Activated naive CD8-positive, alpha-beta T cell (primary cell): ENCODE data around the gene PRSS38.
"Not testable (repeated sequence)": the region's sequence is repeated elsewhere in the genome, so short reads cannot be mapped to it uniquely, and the experiment has no call there.

ENCODE experiments used
- H3K27ac Mint-ChIP-seq: one replicate; pipeline ENCODE4 v1.8.0; 2021; ENCODE audit warnings: mixed read lengths
- H3K27me3 Mint-ChIP-seq: one replicate; pipeline ENCODE4 v1.8.0; 2021; ENCODE audit warnings: mixed read lengths
- H3K36me3 Mint-ChIP-seq: one replicate; pipeline ENCODE4 v1.8.0; 2021; ENCODE audit warnings: mixed read lengths
- H3K4me1 Mint-ChIP-seq: one replicate; pipeline ENCODE4 v1.8.0; 2021; ENCODE audit warnings: low read depth, mixed read lengths
- H3K4me3 Mint-ChIP-seq: one replicate; pipeline ENCODE4 v1.8.0; 2021; ENCODE audit warnings: mild to moderate bottlenecking, mixed read lengths
- H3K9me3 Mint-ChIP-seq: one replicate; pipeline ENCODE4 v1.8.0; 2021; ENCODE audit warnings: low read depth, mixed read lengths

Gene PRSS38

DNA sequence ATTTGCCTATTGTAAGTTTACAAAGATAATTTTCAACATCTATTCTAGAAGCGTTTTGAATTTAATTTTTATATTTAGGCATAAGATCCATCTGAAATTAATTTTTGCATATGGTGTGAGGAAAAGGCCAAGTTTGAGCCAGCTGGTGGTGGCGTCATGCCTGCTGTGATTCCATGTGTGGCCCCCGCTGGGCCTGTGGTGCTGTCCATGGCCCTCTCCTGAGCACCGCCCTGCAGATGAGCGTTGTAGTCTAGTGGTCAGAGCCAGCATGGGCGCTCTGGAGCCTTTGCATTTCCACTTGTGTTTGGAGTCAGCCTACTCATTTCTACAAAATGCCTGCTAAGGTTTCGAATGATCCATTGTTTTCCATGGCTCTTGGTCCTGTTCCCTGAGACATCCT, 22.7 kb downstream of the PRSS38 start:
- Mint-ChIP-seq H3K36me3 (no peaks in the 10 kb centered on the region), H3K4me3 (no peak overlapping the region), H3K9me3 (no peaks in the 10 kb centered on the region)

DNA sequence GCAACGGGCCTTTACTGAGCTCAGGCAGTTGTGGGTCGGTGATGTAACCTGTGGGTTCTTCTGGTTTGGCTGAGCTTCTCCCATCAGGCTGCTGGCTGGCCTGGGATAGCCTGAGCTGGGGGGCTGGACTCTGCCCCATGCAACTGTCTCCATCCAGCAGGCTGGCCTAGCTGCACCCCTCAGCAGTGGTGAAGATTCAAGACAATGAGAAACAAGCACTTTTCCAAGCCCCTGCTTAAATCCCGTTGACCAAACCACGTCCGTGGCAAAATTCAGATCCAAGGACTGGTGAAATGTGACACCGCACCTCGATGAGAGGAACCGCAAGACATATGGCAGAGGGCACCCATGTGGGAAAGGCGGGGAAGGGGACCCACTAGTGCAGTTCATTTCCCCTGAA, 25.6 kb downstream of the PRSS38 start:
- Mint-ChIP-seq H3K9me3 (no peaks in the 10 kb centered on the region), H3K4me3 (no peak overlapping the region), H3K36me3 (no peaks in the 10 kb centered on the region), H3K4me1 (no peaks in the 10 kb centered on the region), H3K27ac (no peak overlapping the region), H3K27me3 (no peaks in the 10 kb centered on the region)

More for the DNA sequence above, 22.7 kb downstream of the PRSS38 start:
- no peaks in the 10 kb centered on the region for H3K27me3 Mint-ChIP-seq
- no peak overlapping the region for H3K27ac Mint-ChIP-seq
- no peaks in the 10 kb centered on the region for H3K4me1 Mint-ChIP-seq

DNA sequence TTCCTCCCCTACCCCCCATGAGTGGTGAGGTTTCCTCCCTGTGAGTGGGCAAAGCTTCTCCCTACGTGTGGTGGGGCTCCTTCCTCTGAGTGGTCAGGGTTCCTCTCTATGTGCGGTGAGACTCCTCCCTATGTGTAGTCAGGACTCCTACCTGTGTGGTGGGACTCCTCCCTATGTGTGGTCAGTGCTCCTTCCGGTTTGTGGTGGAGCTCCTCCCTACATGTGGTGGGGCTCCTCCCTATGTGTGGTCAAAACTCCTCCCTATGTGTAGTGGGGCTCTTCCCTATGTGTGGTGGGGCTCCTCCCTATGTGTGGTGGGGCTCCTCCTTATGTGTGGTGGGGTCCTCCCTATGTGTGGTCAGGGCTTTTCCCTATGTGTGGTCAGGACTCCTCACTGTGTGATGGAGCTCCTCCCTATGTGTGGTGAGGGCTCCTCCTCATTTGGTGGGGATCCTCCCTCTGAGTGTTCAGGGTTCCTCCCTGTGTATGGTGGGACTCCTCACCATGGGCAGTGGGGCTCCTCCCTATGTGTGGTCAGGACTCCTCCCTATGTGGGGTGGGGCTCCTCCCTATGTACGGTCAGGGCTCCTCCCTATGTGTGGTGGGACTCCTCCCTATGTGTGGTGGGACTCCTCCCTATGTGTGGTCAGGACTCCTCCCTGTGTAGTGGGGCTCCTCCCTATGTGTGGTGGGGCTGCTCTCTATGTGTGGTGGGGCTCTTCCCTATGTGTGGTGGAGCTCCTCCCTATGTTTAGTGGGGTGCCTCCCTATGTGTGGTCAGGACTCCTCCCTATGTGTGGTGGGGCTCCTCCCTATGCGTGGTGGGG, 29.1 kb downstream of the PRSS38 start:
- Mint-ChIP-seq H3K36me3 (peaks cover 5% of the 10 kb centered on the region), H3K4me3 (no peak overlapping the region), H3K27ac (no peak overlapping the region), H3K9me3 (peaks cover 10% of the 10 kb centered on the region), H3K27me3 (no peaks in the 10 kb centered on the region), H3K4me1 (peaks cover 2% of the 10 kb centered on the region)

- H3K9me3 Mint-ChIP-seq = peaks cover 10% of the 10 kb centered on the region
- no peak overlapping the region for H3K4me3 Mint-ChIP-seq
- H3K27me3 Mint-ChIP-seq = no peaks in the 10 kb centered on the region
- no peak overlapping the region for H3K27ac Mint-ChIP-seq
- H3K4me1 Mint-ChIP-seq = peaks cover 4% of the 10 kb centered on the region
- H3K36me3 Mint-ChIP-seq = peaks cover 5% of the 10 kb centered on the region
These were observed 29.6 kb downstream of the PRSS38 start for GRCh38 chr1:227845147-227845458.

GRCh38 chr1:227845519-227845918, 30.0 kb downstream of the PRSS38 start:
- H3K27ac Mint-ChIP-seq = no peak overlapping the region
- H3K36me3 Mint-ChIP-seq = peaks cover 5% of the 10 kb centered on the region
- no peaks in the 10 kb centered on the region for H3K27me3 Mint-ChIP-seq
- peaks cover 10% of the 10 kb centered on the region for H3K9me3 Mint-ChIP-seq
- no peak overlapping the region for H3K4me3 Mint-ChIP-seq
- peaks cover 4% of the 10 kb centered on the region for H3K4me1 Mint-ChIP-seq

- Mint-ChIP-seq H3K27ac (no peak overlapping the region), H3K36me3 (peaks cover 5% of the 10 kb centered on the region), H3K9me3 (peaks cover 10% of the 10 kb centered on the region), H3K4me3 (no peak overlapping the region), H3K27me3 (no peaks in the 10 kb centered on the region), H3K4me1 (peaks cover 4% of the 10 kb centered on the region)
These were observed 30.9 kb downstream of the PRSS38 start for GRCh38 chr1:227846265-227846858.

- not testable (repeated sequence) for H3K36me3 Mint-ChIP-seq
These were observed 31.6 kb downstream of the PRSS38 start for GRCh38 chr1:227847046-227847445.

GRCh38 chr1:227848430-227848932, 33.0 kb downstream of the PRSS38 start:
- Mint-ChIP-seq H3K27ac (no peak overlapping the region), H3K9me3 (peaks cover 10% of the 10 kb centered on the region), H3K36me3 (peaks cover 5% of the 10 kb centered on the region), H3K27me3 (no peaks in the 10 kb centered on the region), H3K4me3 (no peak overlapping the region), H3K4me1 (peaks cover 4% of the 10 kb centered on the region)

More at GRCh38 chr1:227847046-227847445, 31.6 kb downstream of the PRSS38 start:
- peaks cover 10% of the 10 kb centered on the region for H3K9me3 Mint-ChIP-seq
- H3K27ac Mint-ChIP-seq, H3K4me1 Mint-ChIP-seq, H3K27me3 Mint-ChIP-seq, H3K4me3 Mint-ChIP-seq: not testable (repeated sequence)

GRCh38 chr1:227849251-227849650, 33.8 kb downstream of the PRSS38 start:
- Mint-ChIP-seq H3K36me3 (peaks cover 5% of the 10 kb centered on the region), H3K27me3 (no peaks in the 10 kb centered on the region), H3K9me3 (peaks cover 10% of the 10 kb centered on the region), H3K4me3 (no peak overlapping the region), H3K4me1 (peaks cover 4% of the 10 kb centered on the region), H3K27ac (no peak overlapping the region)

DNA sequence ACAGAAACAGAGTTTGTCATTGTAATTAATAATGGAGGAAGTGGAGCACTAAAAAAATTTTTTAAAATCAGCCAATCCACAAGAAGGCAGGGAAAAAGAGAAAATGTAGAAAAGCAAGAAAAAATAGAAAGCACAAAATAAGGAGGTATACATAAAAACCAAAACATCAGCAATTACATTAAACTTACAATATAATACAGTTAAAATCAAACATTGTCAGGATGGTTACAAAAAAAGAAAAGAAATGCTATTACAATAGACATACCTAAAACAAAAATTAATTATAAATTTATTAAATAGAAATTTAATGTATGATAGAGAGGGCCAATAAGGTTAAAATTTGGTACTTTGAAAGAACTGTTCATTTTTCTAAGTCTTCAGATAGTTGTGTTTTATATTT, 38.7 kb downstream of the PRSS38 start:
- H3K36me3 Mint-ChIP-seq = no peaks in the 10 kb centered on the region
- H3K4me1 Mint-ChIP-seq = peaks cover 4% of the 10 kb centered on the region
- H3K27ac Mint-ChIP-seq = no peak overlapping the region
- H3K27me3 Mint-ChIP-seq = no peaks in the 10 kb centered on the region
- no peak overlapping the region for H3K4me3 Mint-ChIP-seq
- no peaks in the 10 kb centered on the region for H3K9me3 Mint-ChIP-seq

DNA sequence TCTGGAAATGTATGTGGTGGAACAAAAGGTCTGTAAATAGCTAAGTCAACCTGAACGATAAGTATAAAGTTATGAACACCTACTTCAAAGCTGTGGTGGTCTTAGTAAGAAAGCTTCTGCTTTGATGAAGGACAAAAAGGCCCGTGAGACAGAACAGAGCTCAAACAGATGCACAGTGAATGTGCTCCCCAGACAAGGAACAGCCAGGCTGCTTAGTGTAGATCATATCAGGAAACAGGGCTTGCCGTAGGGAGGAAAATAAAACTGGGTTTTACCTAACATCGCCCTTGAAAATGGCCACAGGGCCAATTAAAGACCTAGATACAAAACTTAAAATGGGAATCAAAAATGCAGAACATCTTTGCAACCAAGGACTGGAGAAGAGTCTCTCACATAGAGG, 40.2 kb downstream of the PRSS38 start:
- Mint-ChIP-seq H3K4me3 (no peak overlapping the region), H3K27me3 (no peaks in the 10 kb centered on the region), H3K27ac (no peak overlapping the region), H3K36me3 (no peaks in the 10 kb centered on the region), H3K9me3 (no peaks in the 10 kb centered on the region), H3K4me1 (no peaks in the 10 kb centered on the region)

DNA sequence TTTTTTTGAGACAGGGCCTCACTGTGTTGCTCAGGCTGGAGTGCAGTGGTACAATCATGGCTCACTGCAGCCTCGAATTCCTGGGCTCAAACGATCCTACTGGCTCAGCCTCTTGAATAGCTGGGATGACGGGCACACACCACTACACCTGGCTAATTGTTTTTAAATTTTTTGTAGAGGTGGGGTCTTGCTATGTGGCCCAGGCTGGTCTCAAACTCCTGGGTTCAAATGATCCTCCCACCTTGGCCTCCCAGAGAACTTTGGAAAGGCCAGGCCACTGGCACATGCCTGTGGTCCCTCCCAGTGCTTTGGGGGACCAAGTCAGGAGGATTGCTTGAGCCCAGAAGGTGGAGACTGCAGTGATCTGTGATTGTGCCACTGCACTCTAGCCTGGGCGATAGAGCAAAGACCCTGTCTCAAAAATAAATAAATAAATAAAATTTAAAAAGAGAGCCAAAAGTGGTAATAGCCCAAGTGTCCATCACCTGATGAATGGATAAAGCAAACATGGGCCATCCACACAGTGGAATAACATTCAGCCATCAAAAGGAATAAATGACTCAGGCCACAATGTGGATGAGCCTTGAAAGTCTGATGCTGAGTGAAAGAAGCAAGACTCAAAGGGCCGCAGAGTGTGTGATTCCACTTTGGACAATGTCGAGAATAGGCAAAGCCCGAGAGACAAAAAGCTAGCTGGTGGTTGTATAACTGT, 40.8 kb downstream of the PRSS38 start:
- Mint-ChIP-seq H3K4me1 (no peaks in the 10 kb centered on the region), H3K27me3 (no peaks in the 10 kb centered on the region), H3K9me3 (no peaks in the 10 kb centered on the region), H3K36me3 (no peaks in the 10 kb centered on the region), H3K27ac (no peak overlapping the region), H3K4me3 (no peak overlapping the region)

DNA sequence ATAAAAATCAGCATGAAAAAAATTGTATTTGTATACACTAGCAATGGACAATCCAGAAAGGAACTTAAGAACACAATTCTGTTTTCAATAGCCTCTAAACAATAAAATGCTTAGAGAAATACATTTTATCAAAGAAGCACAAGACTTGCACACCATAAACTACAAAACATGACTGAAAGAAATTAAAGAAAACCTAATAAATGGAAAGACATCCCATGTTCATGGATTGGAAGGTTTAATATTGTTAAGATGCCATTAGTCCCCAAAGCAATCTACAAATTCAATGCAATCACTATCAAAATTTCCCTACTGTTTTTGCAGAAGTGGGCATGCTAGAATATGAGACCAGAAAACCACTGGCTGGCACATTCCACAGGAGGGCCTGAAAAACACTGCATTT, 49.4 kb downstream of the PRSS38 start:
- H3K27ac Mint-ChIP-seq = no peak overlapping the region
- H3K4me3 Mint-ChIP-seq = no peak overlapping the region
- no peaks in the 10 kb centered on the region for H3K27me3 Mint-ChIP-seq
- peaks cover 17% of the 10 kb centered on the region for H3K4me1 Mint-ChIP-seq
- no peaks in the 10 kb centered on the region for H3K9me3 Mint-ChIP-seq
- peaks cover 7% of the 10 kb centered on the region for H3K36me3 Mint-ChIP-seq

DNA sequence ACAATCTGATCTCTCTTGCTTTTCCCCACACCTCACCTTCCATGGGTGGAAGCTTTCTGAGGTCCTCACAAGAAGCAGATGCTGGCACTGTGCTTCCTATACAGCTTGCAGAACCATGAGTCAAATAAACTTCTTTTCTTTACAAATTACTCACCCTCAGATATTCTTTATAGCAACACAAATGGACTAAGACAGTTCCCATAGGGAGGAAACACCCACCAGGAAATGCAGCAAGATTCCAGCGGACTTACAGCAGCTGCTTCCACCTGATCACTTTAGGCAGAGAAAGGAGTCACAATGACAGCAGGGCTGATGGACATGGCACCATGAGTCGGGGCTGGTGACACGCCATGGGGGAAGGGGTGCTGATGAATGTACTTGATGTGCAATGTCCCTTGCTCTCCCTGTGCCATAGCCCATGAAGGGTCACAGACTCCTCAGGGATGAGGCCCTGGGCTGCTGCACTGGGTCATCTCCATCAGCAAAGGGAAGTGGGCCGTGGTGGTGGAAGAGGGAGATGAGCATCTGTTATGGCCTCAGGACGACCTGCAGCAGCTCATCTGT, 53.9 kb downstream of the PRSS38 start:
- H3K27me3 Mint-ChIP-seq = no peaks in the 10 kb centered on the region
- peaks cover 45% of the 10 kb centered on the region for H3K4me1 Mint-ChIP-seq
- H3K4me3 Mint-ChIP-seq = peak overlapping the region; percentile 3
- H3K9me3 Mint-ChIP-seq = peaks cover 6% of the 10 kb centered on the region
- no peak overlapping the region for H3K27ac Mint-ChIP-seq
- H3K36me3 Mint-ChIP-seq = peaks cover 10% of the 10 kb centered on the region

GRCh38 chr1:227869851-227870305, 54.4 kb downstream of the PRSS38 start:
- H3K4me1 Mint-ChIP-seq = peaks cover 45% of the 10 kb centered on the region
- no peaks in the 10 kb centered on the region for H3K27me3 Mint-ChIP-seq
- H3K36me3 Mint-ChIP-seq = peaks cover 5% of the 10 kb centered on the region
- H3K27ac Mint-ChIP-seq = peak overlapping the region; percentile 64
- H3K4me3 Mint-ChIP-seq = peak overlapping the region; percentile 72
- peaks cover 6% of the 10 kb centered on the region for H3K9me3 Mint-ChIP-seq
